Measurements from ENCODE around the gene PDZD7.

PDZD7 gene

GRCh38 chr10:101000127-101000914, 30.6 kb downstream of the PDZD7 start:
- DNase-seq = no peak

DNA sequence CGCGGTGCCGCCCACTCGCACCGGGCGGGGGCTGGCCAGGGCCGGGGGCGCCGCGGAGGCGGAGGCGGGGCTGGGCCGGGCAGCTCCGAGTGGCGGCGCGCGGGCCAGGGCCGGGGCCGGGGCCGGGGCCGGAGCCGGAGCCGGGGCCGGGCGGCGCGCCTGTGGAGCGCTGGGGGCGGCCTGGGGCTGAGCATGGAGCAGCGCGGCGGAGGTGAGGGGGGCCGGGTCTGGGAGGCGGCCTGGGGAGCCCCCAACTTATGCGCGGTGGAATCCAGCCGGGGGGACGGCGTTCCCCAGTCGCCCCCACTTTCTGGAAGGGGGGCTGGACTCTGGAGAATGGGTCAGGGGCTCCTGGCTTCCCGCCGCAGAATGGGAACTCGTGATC, 31.2 kb downstream of the PDZD7 start, which contains the start of gene LZTS2:
Gene LZTS2 (plus strand): TSS at position 67 of the 385 bp plus-strand sequence. CDS start 2,731 bp downstream, outside the sequence.
- no peak for DNase-seq

DNA sequence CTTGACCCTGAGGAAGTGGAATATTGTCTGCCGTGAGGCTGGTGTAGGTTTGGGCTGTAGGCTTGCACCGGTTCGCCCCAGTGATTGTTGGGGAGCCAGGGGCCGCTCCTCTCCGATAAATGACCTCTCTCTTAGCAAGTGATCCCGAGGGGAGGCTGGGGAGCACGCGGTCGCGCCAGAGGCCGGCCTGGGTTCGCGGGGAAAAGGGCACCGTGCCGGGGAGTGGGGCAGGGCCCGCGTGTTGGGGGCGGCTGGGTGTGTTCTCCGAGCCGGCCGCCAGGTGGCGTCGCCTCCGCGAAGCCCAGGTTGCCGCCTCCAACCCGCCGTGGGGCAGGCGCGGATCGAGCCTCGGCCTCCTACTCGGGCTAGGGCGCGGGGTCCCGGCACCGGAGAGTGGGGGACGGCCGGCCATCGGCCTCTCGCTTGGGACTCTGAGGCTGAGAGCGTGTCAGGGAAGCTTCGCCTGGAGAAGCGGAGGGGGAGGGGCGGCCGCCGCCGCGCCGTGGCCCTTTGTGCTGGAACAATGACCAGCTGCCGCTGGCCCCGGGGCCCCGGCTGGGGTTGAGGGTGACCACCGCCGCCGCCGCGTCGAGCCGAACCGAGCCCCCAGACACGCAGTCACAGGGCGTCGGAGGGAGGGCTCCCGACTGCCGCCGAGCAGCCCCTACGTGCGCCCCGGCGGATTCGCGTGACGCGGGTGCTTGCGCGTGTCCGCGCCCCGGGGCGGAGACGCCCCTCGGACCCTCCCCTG, 31.8 kb downstream of the PDZD7 start:
- peak; percentile 77 for DNase-seq

DNA sequence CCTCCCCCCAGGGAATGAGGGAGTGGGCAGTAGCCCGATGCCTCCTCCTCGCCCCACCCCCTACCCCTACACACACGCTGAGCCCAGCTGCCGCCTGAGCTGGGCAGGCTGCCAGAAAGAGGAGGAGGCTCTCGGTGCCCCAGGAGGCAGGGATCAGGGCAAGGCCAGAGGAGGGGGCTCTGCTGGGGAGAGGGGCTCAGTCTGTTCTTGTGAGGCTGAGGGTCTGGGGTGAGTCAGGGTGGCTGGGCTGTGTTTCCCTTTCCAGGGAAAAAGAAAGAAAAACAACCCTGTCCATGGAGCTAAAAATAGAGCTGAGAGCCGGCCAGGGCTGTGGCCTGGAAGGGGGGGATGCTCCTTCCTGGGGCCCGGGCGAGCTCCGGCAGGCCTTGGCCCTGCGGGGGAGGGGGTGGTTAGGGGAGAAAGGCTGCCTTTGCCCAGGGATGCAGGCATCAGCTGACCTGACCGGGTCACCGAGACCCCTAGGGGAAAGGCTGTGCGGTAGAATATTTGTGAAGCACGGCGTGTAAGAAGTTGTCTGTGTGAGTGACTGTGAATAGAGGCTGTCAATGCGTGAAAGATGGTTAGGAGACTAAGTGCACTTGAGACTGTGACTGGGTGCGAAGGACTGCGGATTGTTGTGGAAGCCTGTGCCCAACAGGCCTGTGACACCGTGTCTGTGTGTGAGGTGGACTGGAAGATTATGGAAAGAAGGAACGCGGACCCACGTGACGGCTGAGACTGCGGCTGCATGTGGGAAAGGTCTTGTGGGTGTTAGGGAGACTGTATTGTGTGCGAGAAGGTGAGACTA, 32.5 kb downstream of the PDZD7 start:
- DNase-seq = peak; percentile 88

DNA sequence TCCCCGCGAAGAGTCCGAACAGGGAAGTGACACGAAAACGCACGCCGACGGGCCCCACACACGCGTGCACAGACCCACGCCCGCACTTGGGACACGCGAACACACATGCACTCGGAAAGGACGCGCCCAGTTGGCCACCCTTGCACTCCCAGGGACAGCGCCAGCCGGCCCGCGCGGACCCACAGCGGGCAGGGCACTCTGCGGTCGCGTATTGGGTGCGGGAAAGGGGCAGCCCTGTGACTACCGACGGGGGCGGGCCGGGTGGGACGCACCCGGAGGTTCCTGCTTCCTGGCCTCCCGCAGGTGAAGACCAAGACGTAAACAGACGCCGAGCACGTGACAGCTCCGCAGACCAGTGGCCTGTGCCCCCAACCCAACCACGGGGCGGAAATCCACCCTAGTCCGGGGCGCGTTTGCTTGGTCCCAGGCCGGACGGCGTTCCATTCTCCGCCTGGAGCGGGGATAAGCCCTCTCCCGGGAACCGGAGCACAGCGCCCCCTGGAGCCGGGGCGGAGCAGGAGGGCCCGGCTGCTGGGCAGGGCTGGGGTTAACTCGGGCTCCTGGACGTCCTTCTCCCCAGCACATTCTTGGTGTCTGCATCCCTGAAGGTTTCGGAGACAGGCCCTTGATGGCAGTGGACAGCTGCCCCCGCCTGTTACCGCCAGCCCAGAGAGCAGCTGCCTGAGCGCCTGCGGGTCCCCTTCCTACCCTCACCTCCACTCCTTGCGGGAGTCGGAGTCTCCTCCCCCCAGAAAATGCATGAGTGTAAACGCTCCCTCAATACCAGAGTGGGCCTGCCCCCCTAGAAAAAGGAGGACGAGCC, 33.4 kb downstream of the PDZD7 start:
- DNase-seq = peak; percentile 68

- DNase-seq = no peak
Measured at GRCh38 chr10:100996678-100997359, 34.1 kb downstream of the PDZD7 start.

- peak; percentile 53 for DNase-seq
Measured at GRCh38 chr10:100995181-100995580, 35.7 kb downstream of the PDZD7 start.

DNA sequence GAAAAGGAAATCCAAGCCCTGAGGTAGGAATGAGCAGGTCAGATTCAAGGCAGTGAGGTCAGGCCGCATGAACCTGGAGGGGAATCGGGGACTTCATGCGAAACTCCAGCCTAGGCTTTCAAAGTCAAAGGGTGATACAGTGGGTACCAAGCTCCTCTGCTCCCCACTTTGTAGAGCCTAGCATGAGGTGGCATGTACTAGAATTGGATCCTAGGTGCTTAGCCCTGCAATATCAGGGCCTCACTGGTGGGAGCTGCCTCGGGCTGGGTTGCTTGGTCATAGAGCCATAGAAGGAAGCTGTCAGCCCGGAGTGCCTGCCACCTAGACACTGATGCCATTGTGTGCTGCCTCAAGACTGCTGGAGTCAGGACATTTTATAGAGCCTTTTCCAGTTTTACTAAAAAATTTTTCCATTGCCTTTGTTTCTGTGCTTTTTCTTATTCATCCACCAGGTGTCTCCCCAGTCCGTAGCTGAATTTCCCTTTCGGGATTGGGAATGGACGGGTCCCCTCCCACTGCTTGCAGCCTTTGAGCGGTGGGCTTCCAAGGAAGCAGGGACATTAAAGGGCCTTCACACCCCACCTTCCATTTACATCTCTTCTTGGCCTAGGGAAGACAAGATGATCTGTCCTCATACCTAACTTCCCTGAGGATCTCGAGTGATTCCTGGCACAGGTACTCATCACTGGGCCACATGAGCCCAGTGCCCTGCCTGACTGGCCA, 36.8 kb downstream of the PDZD7 start:
- DNase-seq = peak; percentile 50

- no peak for DNase-seq
Measured at GRCh38 chr10:100989088-100989487, 41.8 kb downstream of the PDZD7 start.

GRCh38 chr10:100988166-100988565, 42.8 kb downstream of the PDZD7 start:
- no peak for DNase-seq

DNA sequence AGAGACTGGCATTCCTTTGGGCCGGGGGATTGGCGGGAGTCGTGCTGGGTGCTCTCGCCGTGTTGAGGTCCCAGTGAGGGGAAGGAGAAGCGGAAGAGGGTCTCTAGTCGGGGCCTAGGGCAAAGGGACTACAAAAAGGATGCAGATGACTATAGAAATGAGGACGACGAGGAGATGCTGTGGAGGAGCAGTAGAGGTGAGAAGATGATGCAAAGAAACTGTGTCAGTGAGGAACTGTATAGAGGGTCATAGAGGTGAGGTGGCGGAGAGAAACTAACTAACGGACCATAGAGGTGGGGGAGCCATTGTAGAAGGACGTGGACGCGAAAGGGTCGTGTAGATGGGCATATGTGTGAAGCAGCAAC, 43.3 kb downstream of the PDZD7 start:
- no peak for DNase-seq

DNA sequence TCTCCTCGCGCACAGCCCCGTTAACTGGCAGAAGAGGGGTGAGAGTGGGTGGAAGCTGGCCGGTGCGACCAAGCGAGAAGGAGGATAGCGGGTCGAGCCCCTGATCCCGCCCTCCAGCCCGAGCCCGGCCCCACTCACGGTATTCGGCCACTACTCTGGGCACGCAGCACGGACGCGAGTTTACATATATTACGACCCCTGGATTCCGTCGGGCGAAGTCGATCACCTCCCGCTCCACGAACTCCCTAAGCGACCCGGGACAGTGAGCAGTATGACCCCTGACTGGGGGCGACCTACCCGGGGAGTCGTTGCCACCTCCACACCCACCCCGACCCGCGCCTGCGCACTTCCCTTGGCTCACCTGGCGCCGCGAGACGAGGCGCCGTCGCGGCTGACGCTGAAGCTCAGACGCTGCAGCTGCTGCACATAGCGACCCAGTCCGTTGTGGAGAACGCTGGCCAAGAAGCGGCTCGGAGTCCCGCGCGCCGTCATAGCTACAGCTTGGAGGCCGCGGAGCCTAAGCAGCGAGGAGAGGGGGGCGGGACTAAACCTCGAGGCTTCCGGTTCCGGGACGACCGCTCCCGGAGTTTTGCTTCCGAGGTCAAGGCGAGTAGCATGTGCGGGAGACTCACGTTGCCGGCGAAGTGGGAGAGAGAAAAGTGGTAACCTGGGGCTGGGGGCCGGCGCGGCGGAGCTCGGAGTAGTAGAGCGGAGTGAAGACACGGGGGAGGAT, 43.8 kb downstream of the PDZD7 start, which contains the start of the genes MRPL43 and TWNK:
Gene MRPL43 (minus strand): TSS at position 546 of the 733 bp plus-strand sequence. CDS start 54 bp downstream, at position 492.
Gene TWNK (plus strand): TSS at position 592 of the 733 bp plus-strand sequence. CDS start 668 bp downstream, outside the sequence.
- peak; percentile 68 for DNase-seq

DNA sequence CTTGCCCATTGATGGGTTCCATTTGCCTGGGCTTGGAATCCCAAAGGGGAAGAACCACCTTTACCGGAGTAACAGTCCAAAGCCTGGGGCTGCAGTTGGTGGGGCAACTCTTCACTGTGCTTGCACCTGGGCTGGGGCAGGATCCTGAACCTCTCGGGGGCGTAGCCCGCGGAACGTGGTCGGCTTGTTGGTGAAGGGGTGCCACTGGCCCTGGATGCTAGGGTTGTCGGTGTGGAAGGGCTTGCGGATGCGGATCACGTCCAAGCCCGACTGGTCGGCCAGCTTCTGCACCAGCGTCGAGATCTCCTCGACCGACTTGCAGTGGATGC, 44.3 kb downstream of the PDZD7 start:
- no peak for DNase-seq

- DNase-seq = no peak
Measured at GRCh38 chr10:100985336-100985735, 45.6 kb downstream of the PDZD7 start.

GRCh38 chr10:100984672-100985177, 46.2 kb downstream of the PDZD7 start:
- no peak for DNase-seq

- no peak for DNase-seq
Measured at GRCh38 chr10:100983868-100984671, 46.9 kb downstream of the PDZD7 start.

DNA sequence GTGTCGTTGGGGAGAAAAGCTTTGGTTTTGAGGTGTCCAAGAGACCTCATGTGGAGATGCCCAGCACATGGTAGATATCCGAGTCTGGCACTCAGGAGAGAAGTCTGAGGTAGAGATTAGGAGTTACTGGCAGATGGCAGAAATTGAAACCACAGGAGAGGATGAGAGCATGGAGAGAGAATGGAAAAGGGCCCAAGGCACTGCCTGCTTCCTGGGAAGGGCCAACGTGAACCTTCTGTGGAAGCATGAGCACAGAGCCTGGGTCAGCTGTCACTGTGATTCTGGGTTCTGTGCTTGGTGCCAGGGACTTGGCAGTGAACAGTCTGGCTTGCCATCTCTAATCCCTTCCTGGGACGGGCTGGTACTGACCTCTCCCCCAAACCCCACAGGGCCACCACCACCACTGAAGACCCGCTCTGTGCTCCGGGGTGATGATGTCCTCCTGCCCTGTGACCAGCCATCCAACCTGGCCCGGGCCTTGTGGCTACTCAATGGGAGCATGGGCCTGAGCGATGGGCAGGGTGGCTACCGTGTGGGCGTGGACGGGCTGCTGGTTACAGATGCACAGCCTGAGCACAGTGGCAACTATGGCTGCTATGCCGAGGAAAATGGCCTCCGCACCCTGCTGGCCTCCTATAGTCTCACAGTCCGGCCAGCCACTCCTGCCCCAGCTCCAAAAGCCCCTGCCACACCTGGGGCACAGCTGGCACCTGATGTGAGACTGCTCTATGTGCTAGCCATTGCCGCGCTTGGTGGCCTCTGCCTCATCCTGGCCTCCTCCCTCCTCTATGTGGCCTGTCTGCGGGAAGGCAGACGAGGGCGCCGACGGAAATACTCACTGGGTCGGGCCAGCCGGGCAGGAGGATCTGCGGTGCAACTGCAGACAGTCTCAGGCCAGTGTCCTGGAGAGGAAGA, 47.8 kb downstream of the PDZD7 start:
- no peak for DNase-seq

- DNase-seq = no peak
Measured at GRCh38 chr10:100981178-100981772, 49.7 kb downstream of the PDZD7 start.
